AG09309 (cell line): Measurements from ENCODE around the gene MAST4.

ENCODE experiments used
- DNase-seq: peaks from one replicate; pipeline ENCODE4 v3.0.0-alpha.2; 2010; ENCODE audit warnings: low read depth
- H3K4me3 ChIP-seq: 2 replicates; pipeline ENCODE4 v1.5.1; 2011; ENCODE audit warnings: mild to moderate bottlenecking, low read depth, low read length, moderate library complexity; ENCODE audit not compliant: control insufficient read depth
- CTCF ChIP-seq: IDR thresholded peaks from 2 replicates; pipeline ENCODE4 v1.5.1; 2011; ENCODE audit warnings: mild to moderate bottlenecking, low read depth, low read length, inconsistent platforms; ENCODE audit not compliant: insufficient read depth, control insufficient read depth; ENCODE audit errors: missing control alignments

Gene MAST4

DNA sequence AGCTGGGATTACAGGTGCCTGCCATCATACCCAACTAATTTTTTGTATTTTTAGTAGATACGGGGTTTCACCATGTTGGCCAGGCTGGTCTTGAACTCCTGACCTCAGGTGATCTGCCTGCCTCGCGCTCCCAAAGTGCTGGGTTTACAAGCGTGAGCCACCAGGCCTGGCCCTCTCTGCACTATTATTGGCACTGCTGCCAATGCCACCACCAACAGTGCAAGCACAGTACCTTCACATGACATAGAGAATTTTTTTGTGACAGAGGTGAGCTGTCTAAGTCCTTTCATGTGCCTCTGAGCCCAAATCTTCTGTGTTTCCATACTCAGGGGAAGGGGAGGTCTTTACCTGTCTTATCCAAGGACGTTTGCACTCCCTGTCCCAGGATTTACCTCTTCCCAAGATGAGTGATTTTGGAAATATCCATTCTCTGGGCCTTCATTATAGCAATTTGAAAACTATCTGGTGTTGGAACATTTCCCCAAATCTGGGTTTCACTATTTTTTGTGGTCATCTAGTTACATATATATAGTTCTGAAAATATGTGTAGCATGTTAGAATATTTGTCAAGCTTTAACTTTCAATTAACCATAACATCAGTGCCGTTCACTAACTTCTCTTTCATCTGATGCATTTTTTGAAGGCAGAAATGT lies 605.8 kb downstream of the MAST4 start:
- TF ChIP-seq CTCF: no peak
- no peak overlapping the region for H3K4me3 ChIP-seq
- DNase-seq: no peak

DNA sequence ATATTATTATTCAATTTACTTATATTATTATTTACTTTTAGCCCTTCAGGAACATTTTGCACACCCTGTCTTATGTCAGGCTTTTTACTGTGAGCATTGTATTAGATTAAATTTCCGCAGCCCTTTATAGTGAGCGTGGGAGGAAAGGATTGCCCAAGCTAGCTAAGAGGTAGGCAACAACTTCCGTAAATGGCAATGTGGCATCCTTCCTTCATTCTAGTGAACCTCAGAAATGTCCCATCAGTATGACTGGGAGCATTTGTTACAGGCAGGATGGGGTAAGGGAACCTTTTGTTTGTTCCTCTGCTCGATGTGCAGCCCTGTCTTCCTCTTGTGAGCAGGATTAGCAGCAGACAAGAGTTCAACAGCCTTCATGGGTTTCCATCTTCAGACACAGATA lies 606.6 kb downstream of the MAST4 start:
- no peak for TF ChIP-seq CTCF
- H3K4me3 ChIP-seq: no peak overlapping the region
- DNase-seq: no peak

- no peak for TF ChIP-seq CTCF
- no peak overlapping the region for H3K4me3 ChIP-seq
These were observed 607.5 kb downstream of the MAST4 start for GRCh38 chr5:67203701-67204074.

DNA sequence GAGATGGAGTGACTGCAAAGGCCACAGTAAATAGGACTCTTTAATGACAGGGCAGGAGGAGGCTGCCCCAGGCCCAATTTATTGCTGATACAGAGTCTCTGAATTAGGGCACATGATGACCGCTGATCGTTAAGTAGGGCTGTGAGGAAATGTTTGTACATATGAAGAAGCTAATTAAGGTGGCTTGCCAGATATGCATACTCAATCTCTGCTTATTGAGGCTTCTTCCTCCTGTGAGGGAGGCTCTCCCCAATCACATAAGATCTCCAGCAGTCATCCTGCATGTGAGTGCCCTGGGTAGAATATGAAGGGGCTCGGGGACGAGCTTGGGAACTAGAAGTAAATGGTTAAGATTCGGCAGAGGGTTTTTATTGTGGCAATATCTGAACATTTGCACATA lies 608.6 kb downstream of the MAST4 start:
- DNase-seq: no peak
- no peak for TF ChIP-seq CTCF
- no peak overlapping the region for H3K4me3 ChIP-seq

More at GRCh38 chr5:67203701-67204074, 607.5 kb downstream of the MAST4 start:
- DNase-seq: no peak

DNA sequence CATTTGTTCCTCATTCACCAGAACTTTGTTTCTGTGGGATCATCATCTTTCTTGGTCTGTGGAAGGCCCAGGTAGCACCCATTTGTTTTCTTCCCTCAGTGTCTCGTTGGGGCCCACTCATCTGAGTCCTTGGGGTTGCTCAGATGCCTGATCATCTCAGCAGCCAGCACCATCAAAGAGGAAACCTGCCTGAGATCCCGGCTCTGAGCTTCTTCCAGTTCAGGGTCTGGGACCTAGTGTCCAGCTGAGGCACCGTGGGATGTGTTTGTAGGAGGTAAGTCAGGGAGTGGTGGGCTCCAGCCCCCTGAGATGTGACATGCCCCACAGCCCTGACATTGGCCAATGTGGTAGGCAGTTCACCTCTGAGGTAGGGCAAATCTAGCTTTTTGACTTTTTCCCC lies 609.8 kb downstream of the MAST4 start:
- H3K4me3 ChIP-seq: no peak overlapping the region
- no peak for DNase-seq
- TF ChIP-seq CTCF: no peak

DNA sequence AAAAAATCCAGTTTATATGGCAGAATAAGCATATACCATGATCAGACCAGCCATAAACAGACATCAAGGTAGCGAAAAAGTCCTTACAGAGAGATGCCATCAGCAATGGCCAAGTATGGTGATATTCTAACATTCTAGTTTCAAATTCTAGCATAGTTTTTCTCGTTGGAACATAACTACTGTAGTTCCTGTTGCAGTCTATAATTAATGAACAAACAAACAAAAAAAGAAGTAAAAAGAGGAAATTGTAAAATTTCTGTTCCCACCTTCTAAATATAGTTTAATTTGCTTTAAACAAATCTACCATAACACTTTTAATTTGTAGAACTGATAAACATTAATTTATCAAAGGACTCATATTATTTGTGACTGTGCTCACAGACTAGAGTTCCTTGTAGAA lies 610.3 kb downstream of the MAST4 start:
- no peak for DNase-seq
- no peak for TF ChIP-seq CTCF
- H3K4me3 ChIP-seq: no peak overlapping the region

GRCh38 chr5:67206929-67207328 lies 610.7 kb downstream of the MAST4 start:
- no peak overlapping the region for H3K4me3 ChIP-seq
- TF ChIP-seq CTCF: no peak
- no peak for DNase-seq
